ENCODE results near the gene PIF1. TPM values are rescaled to one million over a fixed set of nuclear protein-coding genes. Genes with fewer than 3 reads are reported as not detected.

The PIF1 gene
- total RNA-seq, 3 donors from 2014 or later (not counting 1 experiment from before 2014, with no cell fraction given): 6.2 to 23.9 (median 9.7) TPM

DNA sequence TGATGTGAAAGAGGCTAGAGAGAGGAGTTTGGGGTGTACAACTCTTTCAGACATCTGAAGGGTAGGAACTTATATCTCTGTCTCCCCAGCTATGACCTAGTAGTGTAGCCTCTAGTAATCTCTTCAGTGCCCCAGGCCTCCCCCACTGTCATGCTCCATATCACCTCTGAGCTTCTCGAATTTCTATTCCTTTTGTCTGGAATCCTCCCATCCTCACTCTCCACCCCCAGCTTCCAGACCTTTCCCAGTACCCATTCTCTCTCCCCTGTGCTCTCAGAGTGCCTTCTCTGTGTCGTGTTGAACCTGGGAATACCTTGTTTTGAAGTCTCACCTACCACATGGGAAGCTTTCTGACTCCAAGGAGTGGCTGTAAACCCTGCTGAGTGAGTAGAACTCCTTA is 46.4 kb downstream of the PIF1 start:
- Mint-ChIP-seq H3K36me3 (no peaks in the 10 kb centered on the region), H3K27me3 (ENCODE audit: low read depth in 2 of 2) (peaks cover 0 to 19% of the 10 kb centered on the region in 2 donors), H3K27ac (peak overlapping the region in 1 of 2 donors; percentile 42), H3K4me1 (peaks cover 29 to 65% of the 10 kb centered on the region in 2 donors), H3K9me3 (no peaks in the 10 kb centered on the region), H3K4me3 (peak overlapping the region; percentile 3)
- no peaks in the 10 kb centered on the region for H3K9me3 ChIP-seq (ENCODE audit: control insufficient read depth, insufficient read depth, low read length)
- H3K4me3 ChIP-seq (ENCODE audit: low read length): no peak overlapping the region
- peaks cover 6% of the 10 kb centered on the region for H3K27me3 ChIP-seq (ENCODE audit: control insufficient read depth, insufficient read depth, low read length)
- peaks cover 29% of the 10 kb centered on the region for H3K4me1 ChIP-seq (ENCODE audit: control insufficient read depth, insufficient read depth, low read length)
- no peak overlapping the region for H3K27ac ChIP-seq (ENCODE audit: low read length)
- WGBS (ENCODE audit: insufficient coverage): 81% methylated on average over 2 of the region's 2 CpGs
- ATAC-seq: no peak
- TF ChIP-seq, protein P1, sequence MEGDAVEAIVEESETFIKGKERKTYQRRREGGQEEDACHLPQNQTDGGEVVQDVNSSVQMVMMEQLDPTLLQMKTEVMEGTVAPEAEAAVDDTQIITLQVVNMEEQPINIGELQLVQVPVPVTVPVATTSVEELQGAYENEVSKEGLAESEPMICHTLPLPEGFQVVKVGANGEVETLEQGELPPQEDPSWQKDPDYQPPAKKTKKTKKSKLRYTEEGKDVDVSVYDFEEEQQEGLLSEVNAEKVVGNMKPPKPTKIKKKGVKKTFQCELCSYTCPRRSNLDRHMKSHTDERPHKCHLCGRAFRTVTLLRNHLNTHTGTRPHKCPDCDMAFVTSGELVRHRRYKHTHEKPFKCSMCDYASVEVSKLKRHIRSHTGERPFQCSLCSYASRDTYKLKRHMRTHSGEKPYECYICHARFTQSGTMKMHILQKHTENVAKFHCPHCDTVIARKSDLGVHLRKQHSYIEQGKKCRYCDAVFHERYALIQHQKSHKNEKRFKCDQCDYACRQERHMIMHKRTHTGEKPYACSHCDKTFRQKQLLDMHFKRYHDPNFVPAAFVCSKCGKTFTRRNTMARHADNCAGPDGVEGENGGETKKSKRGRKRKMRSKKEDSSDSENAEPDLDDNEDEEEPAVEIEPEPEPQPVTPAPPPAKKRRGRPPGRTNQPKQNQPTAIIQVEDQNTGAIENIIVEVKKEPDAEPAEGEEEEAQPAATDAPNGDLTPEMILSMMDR (IDR thresholded peaks at IDR 0.05): no peak
- no peaks in the 10 kb centered on the region for H3K36me3 ChIP-seq (ENCODE audit: control insufficient read depth, insufficient read depth, low read length)
- DNase-seq: no peak
- intact Hi-C loops (cut with micrococcal nuclease): no loop called here

DNA sequence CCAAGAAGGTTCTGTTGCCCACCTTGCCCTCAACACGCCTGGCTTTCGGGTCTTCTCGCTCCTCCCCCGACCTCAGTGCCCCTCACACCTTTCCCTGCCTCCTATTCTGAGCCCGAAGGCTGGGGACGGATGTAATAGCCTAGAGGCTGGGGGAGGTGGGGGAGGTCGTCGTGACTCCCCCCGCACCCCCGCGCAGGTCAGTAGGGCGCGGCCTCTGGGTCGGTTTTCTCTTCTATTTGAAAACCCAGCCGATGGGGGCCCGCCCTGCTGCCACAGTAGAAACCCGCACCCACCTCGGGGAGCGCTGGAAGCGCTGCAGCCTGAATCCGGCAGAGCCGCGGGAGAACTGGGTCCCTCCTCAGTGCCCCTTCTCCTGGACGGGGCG is 49.1 kb downstream of the PIF1 start:
- Histone ChIP-seq H3K4me1 (ENCODE audit: control insufficient read depth, insufficient read depth, low read length) (peaks cover 11% of the 10 kb centered on the region), H3K4me3 (ENCODE audit: low read length) (no peak overlapping the region), H3K27me3 (ENCODE audit: control insufficient read depth, insufficient read depth, low read length) (peaks cover 10% of the 10 kb centered on the region), H3K9me3 (ENCODE audit: control insufficient read depth, insufficient read depth, low read length) (no peaks in the 10 kb centered on the region), H3K36me3 (ENCODE audit: control insufficient read depth, insufficient read depth, low read length) (no peaks in the 10 kb centered on the region), H3K27ac (ENCODE audit: low read length) (no peak overlapping the region)
- no peak for DNase-seq
- TF ChIP-seq, protein P1 (IDR thresholded peaks at IDR 0.05): no peak
- WGBS (ENCODE audit: insufficient coverage): 49% methylated on average over 21 of the region's 25 CpGs
- Mint-ChIP-seq H3K27ac (peak overlapping the region in 1 of 2 donors; percentile 74), H3K27me3 (ENCODE audit: low read depth in 2 of 2) (peaks cover 0 to 21% of the 10 kb centered on the region in 2 donors), H3K4me3 (peak overlapping the region; percentile 89), H3K4me1 (peaks cover 16 to 57% of the 10 kb centered on the region in 2 donors), H3K36me3 (no peaks in the 10 kb centered on the region), H3K9me3 (no peaks in the 10 kb centered on the region)
- no peak for ATAC-seq
- intact Hi-C loops (cut with micrococcal nuclease): no loop called here

- intact Hi-C loops (cut with micrococcal nuclease): no loop called here
- ATAC-seq (peak; percentile 21 to 60 (median 44)), DNase-seq (peak; percentile 18 to 21)
- H3K4me3 Mint-ChIP-seq: peak within 1 kb of the TSS; percentile 89
- under 1% methylated on average over 89 of the region's 90 CpGs for whole genome bisulfite sequencing (ENCODE audit: insufficient coverage)
- no peak within 1 kb of the TSS for H3K27ac ChIP-seq (ENCODE audit: low read length)
- no peaks in the 10 kb centered on the region for H3K9me3 ChIP-seq (ENCODE audit: control insufficient read depth, insufficient read depth, low read length)
- peaks cover 10% of the 10 kb centered on the region for H3K27me3 ChIP-seq (ENCODE audit: control insufficient read depth, insufficient read depth, low read length)
- H3K27ac Mint-ChIP-seq: peak within 1 kb of the TSS; percentile 38 to 85
- H3K4me3 ChIP-seq (ENCODE audit: low read length): no peak within 1 kb of the TSS
- H3K9me3 Mint-ChIP-seq: no peaks in the 10 kb centered on the region
- peaks cover 13 to 51% of the 10 kb centered on the region in 2 donors for H3K4me1 Mint-ChIP-seq
- H3K36me3 Mint-ChIP-seq: no peaks in the 10 kb centered on the region
- TF ChIP-seq, protein P1 (IDR thresholded peaks at IDR 0.05): no peak
- peaks cover 11% of the 10 kb centered on the region for H3K4me1 ChIP-seq (ENCODE audit: control insufficient read depth, insufficient read depth, low read length)
- H3K27me3 Mint-ChIP-seq (ENCODE audit: low read depth in 2 of 2): peaks cover 0 to 21% of the 10 kb centered on the region in 2 donors
- no peaks in the 10 kb centered on the region for H3K36me3 ChIP-seq (ENCODE audit: control insufficient read depth, insufficient read depth, low read length)
Measured at GRCh38 chr15:64775551-64776401, 49.7 kb downstream of the PIF1 start, which contains the start of gene RBPMS2. Gene RBPMS2, minus strand, starts transcription at chr15:64775589. Its CDS starts 270 bp downstream, at chr15:64775319.

Measured in natural killer cell (primary cell).